ENCODE data around the gene FADS1.

DNA sequence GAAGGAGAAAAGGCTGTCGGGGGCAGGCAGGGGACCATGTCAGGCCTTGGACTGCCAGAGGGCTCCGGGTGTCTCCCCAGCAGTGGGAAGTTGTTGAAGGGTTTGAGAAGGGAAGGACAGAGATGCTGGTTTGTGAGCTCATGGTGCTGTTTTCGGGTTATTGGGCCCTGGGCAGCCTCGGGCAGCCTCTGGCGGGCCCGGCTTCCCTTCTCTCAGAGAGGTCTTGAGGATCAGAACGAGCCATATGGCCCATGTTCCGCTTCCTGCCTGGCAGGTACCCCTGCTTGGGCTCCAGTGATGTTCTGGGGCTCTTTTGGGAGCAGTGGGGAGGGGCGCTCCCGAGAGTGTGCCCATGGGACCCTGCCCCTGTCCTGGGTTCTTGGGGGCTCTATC, 54.6 kb downstream of the FADS1 start:
- TF ChIP-seq POLR2A (IDR thresholded peaks at IDR 0.05), result no peak
- TF ChIP-seq, protein P1, sequence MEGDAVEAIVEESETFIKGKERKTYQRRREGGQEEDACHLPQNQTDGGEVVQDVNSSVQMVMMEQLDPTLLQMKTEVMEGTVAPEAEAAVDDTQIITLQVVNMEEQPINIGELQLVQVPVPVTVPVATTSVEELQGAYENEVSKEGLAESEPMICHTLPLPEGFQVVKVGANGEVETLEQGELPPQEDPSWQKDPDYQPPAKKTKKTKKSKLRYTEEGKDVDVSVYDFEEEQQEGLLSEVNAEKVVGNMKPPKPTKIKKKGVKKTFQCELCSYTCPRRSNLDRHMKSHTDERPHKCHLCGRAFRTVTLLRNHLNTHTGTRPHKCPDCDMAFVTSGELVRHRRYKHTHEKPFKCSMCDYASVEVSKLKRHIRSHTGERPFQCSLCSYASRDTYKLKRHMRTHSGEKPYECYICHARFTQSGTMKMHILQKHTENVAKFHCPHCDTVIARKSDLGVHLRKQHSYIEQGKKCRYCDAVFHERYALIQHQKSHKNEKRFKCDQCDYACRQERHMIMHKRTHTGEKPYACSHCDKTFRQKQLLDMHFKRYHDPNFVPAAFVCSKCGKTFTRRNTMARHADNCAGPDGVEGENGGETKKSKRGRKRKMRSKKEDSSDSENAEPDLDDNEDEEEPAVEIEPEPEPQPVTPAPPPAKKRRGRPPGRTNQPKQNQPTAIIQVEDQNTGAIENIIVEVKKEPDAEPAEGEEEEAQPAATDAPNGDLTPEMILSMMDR (IDR thresholded peaks at IDR 0.05), result no peak
- no peak for TF ChIP-seq EP300 (IDR thresholded peaks at IDR 0.05; ENCODE audit: low read depth)
